PC-3 (cell line): ENCODE results near the gene PCDHB10.
"Not testable (repeated sequence)": the region's sequence is repeated elsewhere in the genome, so short reads cannot be mapped to it uniquely, and the experiment has no call there.

Source experiments
- EZH2 ChIP-seq: fragments of 300-600 bp; sonication (generic); IDR thresholded peaks from one replicate; pipeline ENCODE4 v1.6.1; 2017; ENCODE audit warnings: antibody characterized with exemption, mild to moderate bottlenecking, low read length; ENCODE audit not compliant: unreplicated experiment
- EZH2phosphoT487 ChIP-seq: fragments of 300-600 bp; sonication (generic); IDR thresholded peaks from 2 replicates; pipeline ENCODE4 v1.6.1; 2018; ENCODE audit warnings: mild to moderate bottlenecking, antibody characterized with exemption, low read length, borderline replicate concordance
- TF ChIP-seq, protein P1 (sequence below): fragments of 300-600 bp; sonication (generic); conservative IDR thresholded peaks from 2 replicates; pipeline ENCODE4 v1.5.1; 2017; ENCODE audit warnings: antibody characterized with exemption, low read depth, mild to moderate bottlenecking, low read length

DNA sequence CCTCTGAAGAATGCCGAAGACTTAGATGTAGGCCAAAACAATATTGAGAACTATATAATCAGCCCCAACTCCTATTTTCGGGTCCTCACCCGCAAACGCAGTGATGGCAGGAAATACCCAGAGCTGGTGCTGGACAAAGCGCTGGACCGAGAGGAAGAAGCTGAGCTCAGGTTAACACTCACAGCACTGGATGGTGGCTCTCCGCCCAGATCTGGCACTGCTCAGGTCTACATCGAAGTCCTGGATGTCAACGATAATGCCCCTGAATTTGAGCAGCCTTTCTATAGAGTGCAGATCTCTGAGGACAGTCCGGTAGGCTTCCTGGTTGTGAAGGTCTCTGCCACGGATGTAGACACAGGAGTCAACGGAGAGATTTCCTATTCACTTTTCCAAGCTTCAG lies 22.4 kb downstream of the PCDHB10 start:
- TF ChIP-seq, protein P1, sequence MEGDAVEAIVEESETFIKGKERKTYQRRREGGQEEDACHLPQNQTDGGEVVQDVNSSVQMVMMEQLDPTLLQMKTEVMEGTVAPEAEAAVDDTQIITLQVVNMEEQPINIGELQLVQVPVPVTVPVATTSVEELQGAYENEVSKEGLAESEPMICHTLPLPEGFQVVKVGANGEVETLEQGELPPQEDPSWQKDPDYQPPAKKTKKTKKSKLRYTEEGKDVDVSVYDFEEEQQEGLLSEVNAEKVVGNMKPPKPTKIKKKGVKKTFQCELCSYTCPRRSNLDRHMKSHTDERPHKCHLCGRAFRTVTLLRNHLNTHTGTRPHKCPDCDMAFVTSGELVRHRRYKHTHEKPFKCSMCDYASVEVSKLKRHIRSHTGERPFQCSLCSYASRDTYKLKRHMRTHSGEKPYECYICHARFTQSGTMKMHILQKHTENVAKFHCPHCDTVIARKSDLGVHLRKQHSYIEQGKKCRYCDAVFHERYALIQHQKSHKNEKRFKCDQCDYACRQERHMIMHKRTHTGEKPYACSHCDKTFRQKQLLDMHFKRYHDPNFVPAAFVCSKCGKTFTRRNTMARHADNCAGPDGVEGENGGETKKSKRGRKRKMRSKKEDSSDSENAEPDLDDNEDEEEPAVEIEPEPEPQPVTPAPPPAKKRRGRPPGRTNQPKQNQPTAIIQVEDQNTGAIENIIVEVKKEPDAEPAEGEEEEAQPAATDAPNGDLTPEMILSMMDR = not testable (repeated sequence)
- TF ChIP-seq EZH2, EZH2phosphoT487: not testable (repeated sequence)
